MM.1S (cell line): ENCODE results near the gene PLCG1.

Experiments used
- CTCF ChIP-seq: fragments of 300-600 bp; sonication (generic); IDR thresholded peaks from 2 replicates; pipeline ENCODE4 v1.5.1; 2016; ENCODE audit warnings: antibody characterized with exemption, low read length, mixed read lengths
- EZH2 ChIP-seq: fragments of 300-600 bp; sonication (generic); optimal IDR thresholded peaks from 2 replicates; pipeline ENCODE3; 2017; ENCODE audit warnings: low read depth, mild to moderate bottlenecking, antibody characterized with exemption, low read length, mixed read lengths
- EZH2phosphoT487 ChIP-seq: fragments of 300-600 bp; sonication (generic); IDR thresholded peaks from 2 replicates; pipeline ENCODE4 v1.6.1; 2018; ENCODE audit warnings: antibody characterized with exemption, low read length

GRCh38 chr20:41151134-41151869, 14.0 kb downstream of the PLCG1 start:
- TF ChIP-seq CTCF (no peak), EZH2 (no peak), EZH2phosphoT487 (no peak)
